ENCODE data around the gene FBXO31.

DNA sequence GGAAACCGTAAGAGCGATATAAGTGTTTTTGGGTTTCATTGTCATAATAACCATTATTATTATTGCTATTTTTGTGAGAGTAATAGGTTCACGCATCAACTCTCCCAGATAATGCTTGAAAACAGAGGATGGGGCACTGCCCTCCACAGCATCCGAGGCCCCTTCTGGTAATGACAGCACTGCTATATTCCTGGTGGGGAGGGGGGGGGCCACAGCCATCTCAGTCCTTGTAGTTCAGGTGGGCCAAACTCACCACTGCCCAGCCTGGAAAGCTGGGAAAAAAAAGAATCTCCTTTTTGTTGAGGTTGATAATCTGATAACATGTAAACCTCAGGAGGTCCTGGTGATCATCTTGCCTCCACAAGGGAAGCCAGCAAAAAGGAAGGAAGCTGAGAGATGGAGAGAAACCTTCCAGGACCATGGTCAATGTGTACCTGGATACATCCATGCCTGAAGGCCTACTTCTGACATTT lies 67.1 kb downstream of the FBXO31 start:
- TF ChIP-seq CTCF (IDR thresholded peaks at IDR 0.05) (no peak), POLR2A (IDR thresholded peaks at IDR 0.05) (no peak)

All from adrenal gland (tissue), 5 donors.